Uterus (tissue), 2 donors: ENCODE measurements around the gene RAB3B.

ENCODE experiments used
- CTCF ChIP-seq, 4 experiments: fragments of 200-600 bp in 2 of 4; fragments of 450-650 bp in 2 of 4; sonication (generic) in 2 of 4; IDR thresholded peaks; one replicate each; pipeline ENCODE4 v1.5.1; 2016 to 2019; ENCODE audit warnings: antibody characterized with exemption in 4 of 4, mild to moderate bottlenecking in 2 of 4, moderate library complexity in 1 of 4
- POLR2A ChIP-seq, 2 donors: fragments of 450-650 bp; IDR thresholded peaks; one replicate each; pipeline ENCODE4 v1.6.1; 2016; ENCODE audit warnings: antibody characterized with exemption in 2 of 2, mild to moderate bottlenecking in 1 of 2, moderate library complexity in 1 of 2

GRCh38 chr1:51982161-51982560 is 8.3 kb downstream of the RAB3B start:
- TF ChIP-seq POLR2A (IDR thresholded peaks at IDR 0.05) (no peak), CTCF (IDR thresholded peaks at IDR 0.05) (no peak)
